Trophoblast cell (in vitro differentiated cells and primary cell): ENCODE results near the gene PHB1.

Source experiments
- DNase-seq, 2 donors: peaks; one replicate each; pipeline ENCODE4 v3.0.0-alpha.2; 2016
- H2AFZ ChIP-seq: 2 replicates; pipeline ENCODE4 v1.6.1; 2013; ENCODE audit warnings: low read length, moderate library complexity, mild to moderate bottlenecking; ENCODE audit not compliant: insufficient read depth, poor library complexity
- H2AK5ac ChIP-seq: 2 replicates; pipeline ENCODE4 v1.6.1; 2013; ENCODE audit warnings: mild to moderate bottlenecking, low read length
- H2BK120ac ChIP-seq: 2 replicates; pipeline ENCODE4 v1.6.1; 2013; ENCODE audit warnings: low read length, mild to moderate bottlenecking, moderate library complexity; ENCODE audit not compliant: insufficient read depth, poor library complexity
- H2BK12ac ChIP-seq: 2 replicates; pipeline ENCODE4 v1.6.1; 2013; ENCODE audit warnings: mild to moderate bottlenecking, low read length, moderate library complexity
- H2BK5ac ChIP-seq: 2 replicates; pipeline ENCODE4 v1.6.1; 2013; ENCODE audit warnings: low read length, low read depth, moderate library complexity, mild to moderate bottlenecking; ENCODE audit not compliant: poor library complexity
- H3K14ac ChIP-seq: 2 replicates; pipeline ENCODE4 v1.6.1; 2013; ENCODE audit warnings: mild to moderate bottlenecking, low read length
- H3K18ac ChIP-seq: 2 replicates; pipeline ENCODE4 v1.6.1; 2013; ENCODE audit warnings: mild to moderate bottlenecking, low read length
- H3K23ac ChIP-seq: 2 replicates; pipeline ENCODE4 v1.6.1; 2013; ENCODE audit warnings: low read length
- H3K27ac ChIP-seq: 2 replicates; pipeline ENCODE4 v1.5.1; 2013; ENCODE audit warnings: low read depth, mild to moderate bottlenecking, inconsistent platforms, low read length, moderate library complexity
- H3K27me3 ChIP-seq: 2 replicates; pipeline ENCODE4 v1.6.1; 2013; ENCODE audit warnings: inconsistent platforms, mild to moderate bottlenecking, low read length, moderate library complexity; ENCODE audit not compliant: insufficient read depth
- H3K36me3 ChIP-seq, 2 experiments: 1 replicate in 1 of 2; 2 replicates in 1 of 2; pipeline ENCODE4 v1.6.1; 2013; ENCODE audit warnings: low read length in 2 of 2, mild to moderate bottlenecking in 2 of 2, moderate library complexity in 1 of 2; ENCODE audit not compliant: insufficient read depth in 2 of 2, control insufficient read depth in 1 of 2
- H3K4ac ChIP-seq: 2 replicates; pipeline ENCODE4 v1.6.1; 2013; ENCODE audit warnings: low read depth, mild to moderate bottlenecking, low read length, moderate library complexity
- H3K4me1 ChIP-seq, 2 experiments: 1 replicate in 1 of 2; 2 replicates in 1 of 2; pipeline ENCODE4 v1.6.1; 2013; ENCODE audit warnings: low read length in 2 of 2, mild to moderate bottlenecking in 2 of 2, moderate library complexity in 1 of 2; ENCODE audit not compliant: insufficient read depth in 2 of 2, control insufficient read depth in 1 of 2
- H3K4me2 ChIP-seq: 2 replicates; pipeline ENCODE4 v1.6.1; 2013; ENCODE audit warnings: inconsistent platforms, mild to moderate bottlenecking, low read length, moderate library complexity
- H3K4me3 ChIP-seq: 2 replicates; pipeline ENCODE4 v1.5.1; 2013; ENCODE audit warnings: mild to moderate bottlenecking, low read depth, low read length, inconsistent platforms
- H3K79me1 ChIP-seq: one replicate; pipeline ENCODE4 v1.6.1; 2013; ENCODE audit warnings: low read length
- H3K79me2 ChIP-seq: 2 replicates; pipeline ENCODE4 v1.6.1; 2013; ENCODE audit warnings: low read length, mild to moderate bottlenecking; ENCODE audit not compliant: control insufficient read depth, insufficient read depth, poor library complexity
- H3K9ac ChIP-seq: 2 replicates; pipeline ENCODE4 v1.6.1; 2013; ENCODE audit warnings: mild to moderate bottlenecking, low read length
- H3K9me3 ChIP-seq: 2 replicates; pipeline ENCODE4 v1.6.1; 2013; ENCODE audit warnings: low read depth, mild to moderate bottlenecking, control low read depth, inconsistent platforms, low read length; ENCODE audit not compliant: insufficient read depth
- H4K12ac ChIP-seq: 2 replicates; pipeline ENCODE4 v1.6.1; 2013; ENCODE audit warnings: low read depth, mild to moderate bottlenecking, low read length, moderate library complexity
- H4K8ac ChIP-seq: 2 replicates; pipeline ENCODE4 v1.6.1; 2013; ENCODE audit warnings: low read depth, mild to moderate bottlenecking, low read length, moderate library complexity
- H4K91ac ChIP-seq: one replicate; pipeline ENCODE4 v1.6.1; 2013; ENCODE audit warnings: low read depth, mild to moderate bottlenecking, low read length, moderate library complexity
- WGBS: extraction: QIAGEN DNeasy Blood & Tissue Kit; methylation state at CpG from one replicate; pipeline ENCODE4 v1.1.7; 2013; ENCODE audit warnings: missing lambda C conversion rate; ENCODE audit not compliant: insufficient read length, insufficient coverage; ENCODE audit errors: extremely low coverage; 5-methylcytosine and 5-hydroxymethylcytosine counted together

Gene PHB1

DNA sequence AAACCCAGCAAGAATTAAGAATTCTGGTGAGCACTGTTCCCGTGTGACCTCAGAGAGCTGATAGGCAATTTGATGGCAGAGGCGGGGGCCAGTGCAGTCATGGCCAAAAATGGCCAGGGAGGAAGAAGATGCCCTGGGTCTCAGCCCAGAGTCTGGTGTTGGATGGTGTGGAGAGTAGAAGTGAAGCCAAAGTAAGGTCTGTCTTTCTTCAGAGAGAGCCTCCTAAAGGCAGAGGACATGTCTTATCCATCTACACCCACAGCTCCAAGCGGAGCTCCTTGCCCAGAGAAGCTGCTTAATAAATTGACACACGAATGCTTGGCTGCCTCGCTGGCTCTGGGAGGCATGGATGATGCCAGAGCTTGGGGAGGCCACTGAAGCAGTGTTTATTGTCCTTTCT, 32.9 kb downstream of the PHB1 start:
- no peak overlapping the region for H3K27ac ChIP-seq
- H3K4me3 ChIP-seq: no peak overlapping the region
- H3K79me1 ChIP-seq: no peaks in the 10 kb centered on the region
- no peak overlapping the region for H3K4ac ChIP-seq
- H3K4me1 ChIP-seq: no peaks in the 10 kb centered on the region
- no peak overlapping the region for H4K91ac ChIP-seq
- H3K9me3 ChIP-seq: peaks cover 4% of the 10 kb centered on the region
- H3K18ac ChIP-seq: no peak overlapping the region
- no peak overlapping the region for H2BK120ac ChIP-seq
- H4K12ac ChIP-seq: no peak overlapping the region
- H2AK5ac ChIP-seq: no peak overlapping the region
- no peak overlapping the region for H2BK12ac ChIP-seq
- no peak overlapping the region for H3K14ac ChIP-seq
- H4K8ac ChIP-seq: no peak overlapping the region
- no peaks in the 10 kb centered on the region for H3K36me3 ChIP-seq
- no peak overlapping the region for H2AFZ ChIP-seq
- H2BK5ac ChIP-seq: no peak overlapping the region
- H3K4me2 ChIP-seq: no peak overlapping the region
- no peaks in the 10 kb centered on the region for H3K79me2 ChIP-seq
- DNase-seq: no peak
- no peak overlapping the region for H3K9ac ChIP-seq
- WGBS: no CpG with 5 or more reads among the region's 5 CpGs
- H3K27me3 ChIP-seq: no peaks in the 10 kb centered on the region
- no peak overlapping the region for H3K23ac ChIP-seq

DNA sequence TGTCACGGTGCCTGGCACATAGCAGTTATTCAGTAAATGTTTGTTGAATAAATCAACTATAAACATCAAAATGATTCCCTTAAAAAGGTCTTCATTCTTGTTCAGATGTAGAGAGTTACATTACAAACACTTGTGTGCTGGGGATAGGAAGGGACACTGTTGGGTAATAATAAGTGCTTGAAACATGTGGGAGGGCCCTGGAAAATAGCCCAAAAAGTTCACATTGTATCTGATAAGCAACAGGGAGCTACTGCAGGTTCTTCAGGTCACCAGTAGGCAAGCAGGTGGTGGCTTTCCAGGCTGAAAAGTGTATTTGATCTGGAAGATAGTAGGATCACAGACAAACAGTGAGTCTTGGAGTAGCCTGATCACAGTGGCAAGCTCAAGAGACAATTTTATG, 33.6 kb downstream of the PHB1 start:
- Histone ChIP-seq H2BK5ac (no peak overlapping the region), H3K4me1 (no peaks in the 10 kb centered on the region), H3K4ac (no peak overlapping the region), H4K8ac (no peak overlapping the region), H3K36me3 (no peaks in the 10 kb centered on the region), H2AFZ (no peak overlapping the region), H2AK5ac (no peak overlapping the region), H3K23ac (no peak overlapping the region), H3K9me3 (peaks cover 4% of the 10 kb centered on the region), H3K9ac (no peak overlapping the region), H2BK120ac (no peak overlapping the region), H3K4me2 (no peak overlapping the region), H4K91ac (no peak overlapping the region), H3K14ac (no peak overlapping the region), H2BK12ac (no peak overlapping the region), H4K12ac (no peak overlapping the region), H3K4me3 (no peak overlapping the region), H3K27ac (no peak overlapping the region), H3K79me2 (no peaks in the 10 kb centered on the region), H3K27me3 (no peaks in the 10 kb centered on the region), H3K18ac (no peak overlapping the region), H3K79me1 (no peaks in the 10 kb centered on the region)
- peak in 1 of 2 donors; percentile 55 for DNase-seq
- no CpG with 5 or more reads among the region's 1 CpG for WGBS

DNA sequence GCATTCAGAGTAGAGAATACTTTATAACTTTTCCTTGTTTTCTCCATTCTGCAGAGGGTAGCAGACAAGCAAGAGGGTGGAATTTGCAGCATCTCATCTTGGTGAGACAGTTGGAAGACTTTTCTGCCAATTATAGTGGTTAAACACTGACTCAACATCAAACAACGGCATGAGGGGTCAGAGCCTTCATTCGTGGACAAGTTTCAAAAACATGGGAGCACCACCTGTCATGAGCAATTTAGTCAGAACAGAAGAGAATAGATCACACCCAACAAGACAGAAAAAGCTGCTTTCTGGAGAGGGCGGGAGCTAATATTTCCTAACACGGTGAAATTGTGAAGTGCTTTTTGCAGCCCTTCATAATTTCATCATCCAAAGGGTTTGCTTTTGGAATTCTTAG, 34.8 kb downstream of the PHB1 start:
- Histone ChIP-seq H3K36me3 (no peaks in the 10 kb centered on the region), H3K27ac (no peak overlapping the region), H3K23ac (no peak overlapping the region), H4K8ac (no peak overlapping the region), H3K4me1 (no peaks in the 10 kb centered on the region), H3K4me3 (no peak overlapping the region), H3K79me1 (no peaks in the 10 kb centered on the region), H3K9ac (no peak overlapping the region), H2AK5ac (no peak overlapping the region), H2BK5ac (no peak overlapping the region), H4K12ac (no peak overlapping the region), H2AFZ (no peak overlapping the region), H3K18ac (no peak overlapping the region), H3K4ac (no peak overlapping the region), H3K9me3 (peaks cover 2% of the 10 kb centered on the region), H3K27me3 (no peaks in the 10 kb centered on the region), H4K91ac (no peak overlapping the region), H3K4me2 (no peak overlapping the region), H3K79me2 (no peaks in the 10 kb centered on the region), H3K14ac (no peak overlapping the region), H2BK120ac (no peak overlapping the region), H2BK12ac (no peak overlapping the region)
- peak; percentile 48 to 77 for DNase-seq
- WGBS: no CpG with 5 or more reads among the region's 4 CpGs

DNA sequence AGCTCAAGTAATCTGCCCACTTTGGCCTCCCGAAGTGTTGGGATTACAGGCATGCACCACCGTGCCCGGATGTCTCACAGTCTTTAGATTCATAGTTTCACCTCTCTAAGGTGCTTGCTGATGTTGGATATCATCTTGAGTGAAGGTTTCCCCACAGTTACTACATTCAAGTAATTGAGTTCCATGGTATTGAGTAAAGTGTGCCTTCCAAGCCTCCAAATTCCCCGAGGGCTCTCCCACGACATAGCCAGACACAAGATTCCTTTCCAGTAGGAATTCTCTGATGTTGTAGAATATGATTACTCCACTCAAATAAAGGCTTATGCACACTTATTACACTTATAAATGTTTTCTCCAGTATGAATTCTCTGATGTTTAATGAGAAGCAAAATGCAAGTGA, 36.4 kb downstream of the PHB1 start:
- DNase-seq: peak; percentile 61 to 81
- Histone ChIP-seq H2BK120ac (no peak overlapping the region), H3K9ac (no peak overlapping the region), H3K27ac (no peak overlapping the region), H3K4me3 (no peak overlapping the region), H2AFZ (no peak overlapping the region), H2BK5ac (no peak overlapping the region), H3K27me3 (no peaks in the 10 kb centered on the region), H3K4me2 (no peak overlapping the region), H3K14ac (no peak overlapping the region), H3K79me1 (no peaks in the 10 kb centered on the region), H4K8ac (no peak overlapping the region), H3K9me3 (no peaks in the 10 kb centered on the region), H3K18ac (no peak overlapping the region), H2AK5ac (no peak overlapping the region), H4K91ac (no peak overlapping the region), H3K23ac (no peak overlapping the region), H3K4ac (no peak overlapping the region), H3K4me1 (no peaks in the 10 kb centered on the region), H3K36me3 (no peaks in the 10 kb centered on the region), H3K79me2 (no peaks in the 10 kb centered on the region), H2BK12ac (no peak overlapping the region), H4K12ac (no peak overlapping the region)
- WGBS: no CpG with 5 or more reads among the region's 5 CpGs
